ENCODE measurements around the gene MAP1LC3B. TPM values are rescaled to one million over a fixed set of nuclear protein-coding genes. Genes with fewer than 3 reads are reported as not detected.

MAP1LC3B gene
- total and polyA plus RNA-seq, 2 of the 8 experiments (the other 6 are each of a cell fraction or from before 2014, with no cell fraction given) = 29.5 to 48.5 TPM

- TF ChIP-seq USF2 (IDR thresholded peaks at IDR 0.05; ENCODE audit: low read length) (no peak), KDM4A (IDR thresholded peaks at IDR 0.05; ENCODE audit: low read depth, low read length, severe bottlenecking) (no peak), CHD1 (IDR thresholded peaks at IDR 0.05; ENCODE audit: low read depth, low read length) (no peak), NANOG (IDR thresholded peaks at IDR 0.05; ENCODE audit: insufficient read depth, low read depth, low read length, poor library complexity, severe bottlenecking) (no peak), POU5F1 (IDR thresholded peaks at IDR 0.05; ENCODE audit: low read depth, low read length) (no peak), SAP30 (IDR thresholded peaks at IDR 0.05; ENCODE audit: insufficient read depth, insufficient replicate concordance, low read length) (no peak), KDM1A (IDR thresholded peaks at IDR 0.05; ENCODE audit: borderline replicate concordance, low read length) (no peak), SP2 (IDR thresholded peaks at IDR 0.05; ENCODE audit: low read length) (no peak)
Measured at GRCh38 chr16:87439926-87440325, 47.8 kb downstream of the MAP1LC3B start (continued).
